Mononuclear cell (primary cell): Measurements from ENCODE around the gene IER2. TPM values are rescaled to one million over a fixed set of nuclear protein-coding genes. Genes with fewer than 3 reads are reported as not detected.
"Not testable (repeated sequence)": the region's sequence is repeated elsewhere in the genome, so short reads cannot be mapped to it uniquely, and the experiment has no call there.

Experiments used
- H3K27me3 ChIP-seq: 2 replicates; pipeline ENCODE4 v1.6.0; 2011; ENCODE audit warnings: low read length, control low read depth; ENCODE audit not compliant: insufficient read depth
- H3K4me1 ChIP-seq: 2 replicates; pipeline ENCODE4 v1.5.1; 2011; ENCODE audit warnings: mild to moderate bottlenecking, low read length, control low read depth; ENCODE audit not compliant: insufficient read depth
- H3K4me3 ChIP-seq: 2 replicates; pipeline ENCODE4 v1.5.1; 2011; ENCODE audit warnings: mild to moderate bottlenecking, low read length, moderate library complexity
- H3K9me3 ChIP-seq: 2 replicates; pipeline ENCODE4 v1.5.1; 2011; ENCODE audit warnings: low read depth, mild to moderate bottlenecking, control low read depth, low read length
- total RNA-seq: library from RNA; depleted of rRNA; stranded (reverse); fragments of >200 nt; gene quantifications from one replicate; pipeline ENCODE4 v1.2.3, GENCODE V29; 2012

Gene IER2
- total RNA-seq, 1 donor = 222 TPM

- no peaks in the 10 kb centered on the region for H3K9me3 ChIP-seq
Measured at GRCh38 chr19:13128583-13128982, 21.6 kb upstream of the IER2 start.

GRCh38 chr19:13129384-13129783, 20.8 kb upstream of the IER2 start:
- H3K9me3 ChIP-seq = no peaks in the 10 kb centered on the region

More at GRCh38 chr19:13128583-13128982, 21.6 kb upstream of the IER2 start:
- Histone ChIP-seq H3K4me1 (peaks cover 19% of the 10 kb centered on the region), H3K4me3 (no peak overlapping the region), H3K27me3 (no peaks in the 10 kb centered on the region)

GRCh38 chr19:13130886-13131490, 19.2 kb upstream of the IER2 start:
- Histone ChIP-seq H3K27me3 (no peaks in the 10 kb centered on the region), H3K9me3 (no peaks in the 10 kb centered on the region), H3K4me3 (no peak overlapping the region), H3K4me1 (peaks cover 22% of the 10 kb centered on the region)

More at GRCh38 chr19:13129384-13129783, 20.8 kb upstream of the IER2 start:
- Histone ChIP-seq H3K27me3 (no peaks in the 10 kb centered on the region), H3K4me1 (peaks cover 22% of the 10 kb centered on the region), H3K4me3 (no peak overlapping the region)

GRCh38 chr19:13132471-13133180, 17.6 kb upstream of the IER2 start:
- no peaks in the 10 kb centered on the region for H3K9me3 ChIP-seq
- H3K4me1 ChIP-seq = peaks cover 22% of the 10 kb centered on the region
- no peak overlapping the region for H3K4me3 ChIP-seq
- no peaks in the 10 kb centered on the region for H3K27me3 ChIP-seq

- Histone ChIP-seq H3K9me3 (no peaks in the 10 kb centered on the region), H3K4me1 (peaks cover 22% of the 10 kb centered on the region), H3K27me3 (no peaks in the 10 kb centered on the region), H3K4me3 (no peak overlapping the region)
Measured at GRCh38 chr19:13133241-13133870, 16.9 kb upstream of the IER2 start.

GRCh38 chr19:13134626-13135025, 15.6 kb upstream of the IER2 start:
- Histone ChIP-seq H3K27me3 (no peaks in the 10 kb centered on the region), H3K4me3 (no peak overlapping the region), H3K4me1 (peaks cover 22% of the 10 kb centered on the region), H3K9me3 (no peaks in the 10 kb centered on the region)

- H3K9me3 ChIP-seq = no peaks in the 10 kb centered on the region
- peaks cover 22% of the 10 kb centered on the region for H3K4me1 ChIP-seq
Measured at GRCh38 chr19:13135068-13136062, 14.8 kb upstream of the IER2 start.

GRCh38 chr19:13137290-13137794, 12.9 kb upstream of the IER2 start:
- no peaks in the 10 kb centered on the region for H3K27me3 ChIP-seq
- peaks cover 16% of the 10 kb centered on the region for H3K4me1 ChIP-seq
- no peaks in the 10 kb centered on the region for H3K9me3 ChIP-seq
- no peak overlapping the region for H3K4me3 ChIP-seq

More at GRCh38 chr19:13135068-13136062, 14.8 kb upstream of the IER2 start:
- Histone ChIP-seq H3K27me3 (no peaks in the 10 kb centered on the region), H3K4me3 (no peak overlapping the region)

GRCh38 chr19:13138171-13138915, 11.9 kb upstream of the IER2 start:
- Histone ChIP-seq H3K27me3 (no peaks in the 10 kb centered on the region), H3K4me1 (peaks cover 6% of the 10 kb centered on the region), H3K9me3 (no peaks in the 10 kb centered on the region), H3K4me3 (no peak overlapping the region)

GRCh38 chr19:13138916-13139198, 11.4 kb upstream of the IER2 start:
- H3K4me1 ChIP-seq = peaks cover under 1% of the 10 kb centered on the region
- H3K27me3 ChIP-seq = no peaks in the 10 kb centered on the region
- H3K4me3 ChIP-seq = no peak overlapping the region
- H3K9me3 ChIP-seq = no peaks in the 10 kb centered on the region

GRCh38 chr19:13139633-13140311, 10.4 kb upstream of the IER2 start:
- H3K4me3 ChIP-seq = no peak overlapping the region
- no peaks in the 10 kb centered on the region for H3K27me3 ChIP-seq
- H3K9me3 ChIP-seq = no peaks in the 10 kb centered on the region
- H3K4me1 ChIP-seq = no peaks in the 10 kb centered on the region

- Histone ChIP-seq H3K27me3 (no peaks in the 10 kb centered on the region), H3K4me3 (no peak overlapping the region), H3K9me3 (no peaks in the 10 kb centered on the region), H3K4me1 (peaks cover 31% of the 10 kb centered on the region)
Measured at GRCh38 chr19:13146763-13147563, 3.2 kb upstream of the IER2 start.

GRCh38 chr19:13149173-13149627, 1.0 kb upstream of the IER2 start:
- not testable (repeated sequence) for H3K27me3 ChIP-seq, H3K9me3 ChIP-seq
- H3K4me1 ChIP-seq = peaks cover 31% of the 10 kb centered on the region
- H3K4me3 ChIP-seq = peak overlapping the region; percentile 77
